Dendritic cell treated with granulocyte-macrophage colony-stimulating factor and Interleukin-4, amounts not matched to agents 40 ng/mL and 50 ng/mL, for 4 days (primary cell): ENCODE data around the gene MMEL1.
"Not testable (repeated sequence)": the region's sequence is repeated elsewhere in the genome, so short reads cannot be mapped to it uniquely, and the experiment has no call there.

Experiments
- H3K27ac Mint-ChIP-seq: one replicate; pipeline ENCODE4 v1.8.0; 2022; ENCODE audit warnings: mild to moderate bottlenecking, mixed read lengths
- H3K27me3 Mint-ChIP-seq: one replicate; pipeline ENCODE4 v1.8.0; 2022; ENCODE audit warnings: mild to moderate bottlenecking, mixed read lengths
- H3K36me3 Mint-ChIP-seq: one replicate; pipeline ENCODE4 v1.8.0; 2022; ENCODE audit warnings: low read depth, mixed read lengths
- H3K4me1 Mint-ChIP-seq: one replicate; pipeline ENCODE4 v1.8.0; 2022; ENCODE audit warnings: low read depth, mixed read lengths
- H3K4me3 Mint-ChIP-seq: one replicate; pipeline ENCODE4 v1.8.0; 2022; ENCODE audit warnings: mild to moderate bottlenecking, moderate library complexity, mixed read lengths
- H3K9me3 Mint-ChIP-seq: one replicate; pipeline ENCODE4 v1.8.0; 2022; ENCODE audit warnings: mixed read lengths
- intact Hi-C: fragments of 100-400 bp; cut with micrococcal nuclease; formaldehyde crosslinking; loops from one replicate; pipeline ENCODE4 v1.15.0; 2022

The MMEL1 gene

GRCh38 chr1:2628191-2628932, 4.5 kb downstream of the MMEL1 start:
- H3K4me3 Mint-ChIP-seq, result no peak overlapping the region
- H3K27ac Mint-ChIP-seq, result no peak overlapping the region
- intact Hi-C loops, result no loop called here
- peaks cover 7% of the 10 kb centered on the region for H3K4me1 Mint-ChIP-seq
- no peaks in the 10 kb centered on the region for H3K36me3 Mint-ChIP-seq
- peaks cover 75% of the 10 kb centered on the region for H3K27me3 Mint-ChIP-seq
- H3K9me3 Mint-ChIP-seq, result peaks cover 10% of the 10 kb centered on the region

- peaks cover 79% of the 10 kb centered on the region for H3K27me3 Mint-ChIP-seq
- peaks cover 10% of the 10 kb centered on the region for H3K9me3 Mint-ChIP-seq
- intact Hi-C loops, result no loop called here
- H3K4me3 Mint-ChIP-seq, result no peak overlapping the region
- H3K4me1 Mint-ChIP-seq, result peaks cover 1% of the 10 kb centered on the region
- H3K36me3 Mint-ChIP-seq, result no peaks in the 10 kb centered on the region
- no peak overlapping the region for H3K27ac Mint-ChIP-seq
Measured at GRCh38 chr1:2627746-2628145, 5.1 kb downstream of the MMEL1 start.

DNA sequence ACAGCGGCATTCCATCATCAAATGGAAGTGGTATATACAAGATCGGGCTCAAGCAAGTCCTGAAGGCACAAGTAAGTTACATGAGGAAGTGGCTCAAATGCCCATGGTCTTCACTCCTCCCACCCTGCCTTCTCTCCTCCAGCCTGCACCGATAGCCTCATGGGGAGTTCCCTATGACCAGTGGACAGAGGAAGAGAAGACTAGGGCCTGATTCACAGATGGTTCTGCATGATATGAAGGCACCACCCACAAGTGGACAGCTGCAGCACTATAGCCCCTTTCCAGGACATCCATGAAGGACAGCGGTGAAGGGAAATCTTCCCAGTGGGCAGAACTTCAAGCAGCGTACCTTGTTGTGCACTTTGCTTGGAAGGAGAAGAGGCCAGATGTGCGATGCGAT, 7.1 kb downstream of the MMEL1 start:
- H3K9me3 Mint-ChIP-seq, H3K27ac Mint-ChIP-seq, H3K4me3 Mint-ChIP-seq, H3K4me1 Mint-ChIP-seq, intact Hi-C loops, H3K36me3 Mint-ChIP-seq: not testable (repeated sequence)
- H3K27me3 Mint-ChIP-seq, result peaks cover 78% of the 10 kb centered on the region

GRCh38 chr1:2625311-2625710, 7.5 kb downstream of the MMEL1 start:
- Mint-ChIP-seq H3K9me3 (peaks cover 4% of the 10 kb centered on the region), H3K27ac (no peak overlapping the region), H3K4me3 (no peak overlapping the region), H3K27me3 (peaks cover 76% of the 10 kb centered on the region), H3K4me1 (no peaks in the 10 kb centered on the region), H3K36me3 (no peaks in the 10 kb centered on the region)
- intact Hi-C loops, result no loop called here

- no peak overlapping the region for H3K27ac Mint-ChIP-seq
- H3K36me3 Mint-ChIP-seq, result no peaks in the 10 kb centered on the region
- intact Hi-C loops, result no loop called here
- H3K4me1 Mint-ChIP-seq, result no peaks in the 10 kb centered on the region
- H3K4me3 Mint-ChIP-seq, result no peak overlapping the region
- H3K9me3 Mint-ChIP-seq, result no peaks in the 10 kb centered on the region
- peaks cover 73% of the 10 kb centered on the region for H3K27me3 Mint-ChIP-seq
Measured at GRCh38 chr1:2624735-2625300, 8.0 kb downstream of the MMEL1 start.

DNA sequence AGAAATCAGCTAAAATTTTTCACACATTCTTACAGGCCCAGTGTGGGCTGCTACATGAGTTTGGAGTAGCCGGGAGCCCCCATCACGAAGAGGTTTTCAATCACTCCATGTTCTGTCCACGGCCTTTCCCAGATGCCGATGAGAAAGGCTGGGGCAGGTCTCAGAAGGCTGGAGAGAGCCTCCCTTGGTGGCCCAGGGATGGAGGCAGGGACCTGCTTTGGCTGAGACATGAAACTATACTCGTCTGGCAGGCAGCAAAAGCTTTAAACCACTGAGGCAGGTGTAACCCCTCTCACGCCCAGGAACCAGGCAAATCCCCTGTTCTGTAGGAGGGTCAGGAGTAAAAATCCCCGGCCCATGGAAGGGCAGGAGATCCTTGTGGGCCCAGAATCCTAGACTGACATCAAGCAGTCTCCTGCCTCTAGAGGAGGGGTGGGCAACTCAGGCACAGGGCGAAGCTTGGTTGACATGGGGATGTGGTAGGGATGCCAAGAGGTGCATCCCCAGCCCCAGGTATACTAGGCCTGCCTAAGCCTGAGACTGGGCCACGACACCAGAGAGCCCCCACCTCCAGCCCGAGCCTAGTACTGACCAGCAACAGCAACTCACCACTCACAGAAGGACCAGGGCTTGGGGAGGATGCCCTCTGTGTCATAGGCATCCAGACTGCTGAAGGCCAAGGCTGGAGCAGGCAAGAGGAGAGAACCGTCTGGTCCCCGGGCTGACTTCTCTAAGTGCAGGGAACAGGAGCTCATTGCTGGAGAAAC, 9.1 kb downstream of the MMEL1 start:
- H3K27me3 Mint-ChIP-seq, result peaks cover 69% of the 10 kb centered on the region
- intact Hi-C loops, result no loop called here

DNA sequence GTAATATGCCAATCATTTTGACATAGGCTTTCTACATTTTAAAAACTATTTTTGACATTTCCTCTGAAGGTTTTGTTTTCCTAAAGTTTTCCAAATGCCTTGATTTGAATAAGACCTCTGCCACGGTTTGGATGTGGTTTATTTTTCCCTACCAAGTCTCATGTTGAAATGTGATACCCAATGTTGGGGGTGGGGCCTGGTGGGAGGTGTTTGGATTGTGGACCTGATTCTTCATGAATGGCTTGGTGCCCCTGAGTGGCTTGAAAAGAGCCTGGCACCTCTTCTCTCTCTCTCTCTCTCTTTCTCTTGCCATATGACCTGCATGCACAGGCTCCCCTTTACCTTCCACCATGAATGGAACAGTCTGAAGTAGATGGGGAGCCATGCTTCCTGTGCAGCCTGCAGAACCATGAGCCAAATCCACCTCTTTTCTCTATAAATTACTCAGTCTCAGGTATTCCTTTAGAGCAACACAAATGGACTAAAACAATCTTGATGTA, 14.8 kb downstream of the MMEL1 start:
- no peak overlapping the region for H3K4me3 Mint-ChIP-seq
- no peak overlapping the region for H3K27ac Mint-ChIP-seq
- H3K27me3 Mint-ChIP-seq, result peaks cover 45% of the 10 kb centered on the region
- intact Hi-C loops, result no loop called here
- H3K4me1 Mint-ChIP-seq, result peaks cover 5% of the 10 kb centered on the region
- no peaks in the 10 kb centered on the region for H3K36me3 Mint-ChIP-seq
- H3K9me3 Mint-ChIP-seq, result peaks cover 28% of the 10 kb centered on the region

More for the DNA sequence above, 9.1 kb downstream of the MMEL1 start:
- Mint-ChIP-seq H3K27ac (no peak overlapping the region), H3K36me3 (no peaks in the 10 kb centered on the region), H3K4me1 (no peaks in the 10 kb centered on the region), H3K4me3 (no peak overlapping the region), H3K9me3 (no peaks in the 10 kb centered on the region)

DNA sequence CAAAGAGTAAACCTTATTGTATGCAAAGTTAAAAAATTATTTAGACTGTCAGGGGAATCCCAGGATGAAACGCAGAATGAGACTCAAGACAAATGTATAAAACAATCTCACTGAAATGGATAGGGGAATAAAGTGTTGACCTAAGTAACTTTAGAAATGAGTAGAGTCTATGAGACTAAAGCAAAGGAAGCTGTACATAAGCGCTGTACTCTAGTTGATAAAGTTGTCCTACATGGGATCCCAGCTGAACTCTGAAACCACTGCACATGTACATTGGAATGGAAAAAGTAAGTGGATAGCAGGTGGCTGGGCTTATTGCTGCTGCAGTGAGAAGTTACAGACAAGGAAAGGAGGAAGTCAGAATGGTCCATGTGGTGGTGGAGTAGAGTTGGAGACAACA, 18.7 kb downstream of the MMEL1 start:
- Mint-ChIP-seq H3K36me3 (no peaks in the 10 kb centered on the region), H3K4me1 (peaks cover 5% of the 10 kb centered on the region), H3K27me3 (peaks cover 34% of the 10 kb centered on the region), H3K27ac (no peak overlapping the region), H3K9me3 (peaks cover 28% of the 10 kb centered on the region), H3K4me3 (no peak overlapping the region)
- intact Hi-C loops, result no loop called here

- Mint-ChIP-seq H3K27me3 (peaks cover 31% of the 10 kb centered on the region), H3K4me1 (no peaks in the 10 kb centered on the region), H3K27ac (no peak overlapping the region), H3K4me3 (no peak overlapping the region), H3K9me3 (peaks cover 28% of the 10 kb centered on the region), H3K36me3 (no peaks in the 10 kb centered on the region)
- intact Hi-C loops, result no loop called here
Measured at GRCh38 chr1:2612591-2613365, 20.0 kb downstream of the MMEL1 start.

DNA sequence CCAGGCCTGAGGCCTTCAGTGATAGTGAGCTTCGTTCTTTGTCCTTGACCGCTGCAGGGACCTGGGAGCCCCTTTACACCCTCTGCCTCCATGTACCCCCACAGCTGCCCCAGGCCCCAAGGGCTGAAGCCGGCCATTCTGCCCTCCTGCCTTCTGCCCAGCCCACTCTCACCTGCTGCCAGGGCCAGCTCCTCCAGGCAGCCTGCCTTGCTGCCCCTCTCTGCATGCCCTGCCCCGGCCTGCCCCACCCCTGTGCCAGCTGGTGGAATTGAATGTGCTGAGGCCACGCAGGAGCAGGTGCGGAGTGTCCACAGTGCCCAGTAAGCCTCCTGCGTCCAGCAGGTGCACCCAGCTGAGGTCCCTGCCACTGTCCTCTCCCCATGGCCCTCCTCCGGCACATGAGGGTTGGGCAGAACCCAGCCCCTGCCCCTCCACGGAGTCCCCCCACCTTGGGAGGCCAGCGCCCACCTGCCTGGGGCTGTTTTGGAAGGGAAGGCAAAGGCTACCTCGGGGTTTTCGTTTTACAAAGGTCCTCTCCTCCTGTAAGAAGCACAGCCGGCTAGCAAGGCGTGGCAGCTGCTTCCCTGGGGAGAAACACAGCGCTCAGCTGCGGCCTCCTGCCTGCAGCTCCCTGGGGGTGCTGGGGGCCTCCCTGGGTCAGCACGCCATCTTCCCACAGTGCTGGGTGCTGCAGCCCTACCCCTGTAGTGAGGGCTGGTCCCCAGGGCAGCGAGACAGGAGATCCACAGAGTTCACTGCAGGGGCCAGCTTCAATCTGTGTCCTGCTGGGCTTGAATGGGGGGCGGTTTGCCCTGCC, 21.0 kb downstream of the MMEL1 start:
- H3K9me3 Mint-ChIP-seq, result peaks cover 28% of the 10 kb centered on the region
- no peak overlapping the region for H3K27ac Mint-ChIP-seq
- no peaks in the 10 kb centered on the region for H3K36me3 Mint-ChIP-seq
- intact Hi-C loops, result no loop called here
- no peak overlapping the region for H3K4me3 Mint-ChIP-seq
- H3K4me1 Mint-ChIP-seq, result no peaks in the 10 kb centered on the region
- peaks cover 31% of the 10 kb centered on the region for H3K27me3 Mint-ChIP-seq

DNA sequence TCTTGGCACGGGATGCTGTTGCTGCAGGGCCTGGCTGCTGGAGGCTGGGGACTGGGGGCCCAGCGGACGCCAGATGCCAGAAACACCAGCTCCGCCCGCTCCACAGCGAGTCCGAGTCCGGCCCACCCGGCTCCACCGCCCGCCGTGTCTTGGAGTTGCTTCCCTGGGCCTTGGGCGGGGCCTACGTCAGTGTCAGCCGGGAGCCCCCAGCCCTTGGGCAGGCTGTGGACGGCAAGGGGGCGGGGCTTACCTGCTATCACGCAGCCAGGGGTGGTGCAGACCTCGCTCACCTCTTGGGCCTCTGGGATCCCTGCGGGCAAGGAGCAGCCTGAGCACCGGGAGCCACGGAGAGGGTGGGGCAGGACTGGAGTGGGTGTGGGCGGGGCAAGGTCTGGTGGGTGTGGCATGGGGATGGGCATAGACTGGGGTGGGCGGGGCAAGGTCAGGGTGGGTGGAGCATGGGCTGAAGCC, 21.8 kb downstream of the MMEL1 start:
- intact Hi-C loops, result no loop called here
- Mint-ChIP-seq H3K27ac (no peak overlapping the region), H3K4me3 (peak overlapping the region; percentile 51), H3K4me1 (no peaks in the 10 kb centered on the region), H3K36me3 (no peaks in the 10 kb centered on the region), H3K27me3 (peaks cover 28% of the 10 kb centered on the region), H3K9me3 (peaks cover 23% of the 10 kb centered on the region)

DNA sequence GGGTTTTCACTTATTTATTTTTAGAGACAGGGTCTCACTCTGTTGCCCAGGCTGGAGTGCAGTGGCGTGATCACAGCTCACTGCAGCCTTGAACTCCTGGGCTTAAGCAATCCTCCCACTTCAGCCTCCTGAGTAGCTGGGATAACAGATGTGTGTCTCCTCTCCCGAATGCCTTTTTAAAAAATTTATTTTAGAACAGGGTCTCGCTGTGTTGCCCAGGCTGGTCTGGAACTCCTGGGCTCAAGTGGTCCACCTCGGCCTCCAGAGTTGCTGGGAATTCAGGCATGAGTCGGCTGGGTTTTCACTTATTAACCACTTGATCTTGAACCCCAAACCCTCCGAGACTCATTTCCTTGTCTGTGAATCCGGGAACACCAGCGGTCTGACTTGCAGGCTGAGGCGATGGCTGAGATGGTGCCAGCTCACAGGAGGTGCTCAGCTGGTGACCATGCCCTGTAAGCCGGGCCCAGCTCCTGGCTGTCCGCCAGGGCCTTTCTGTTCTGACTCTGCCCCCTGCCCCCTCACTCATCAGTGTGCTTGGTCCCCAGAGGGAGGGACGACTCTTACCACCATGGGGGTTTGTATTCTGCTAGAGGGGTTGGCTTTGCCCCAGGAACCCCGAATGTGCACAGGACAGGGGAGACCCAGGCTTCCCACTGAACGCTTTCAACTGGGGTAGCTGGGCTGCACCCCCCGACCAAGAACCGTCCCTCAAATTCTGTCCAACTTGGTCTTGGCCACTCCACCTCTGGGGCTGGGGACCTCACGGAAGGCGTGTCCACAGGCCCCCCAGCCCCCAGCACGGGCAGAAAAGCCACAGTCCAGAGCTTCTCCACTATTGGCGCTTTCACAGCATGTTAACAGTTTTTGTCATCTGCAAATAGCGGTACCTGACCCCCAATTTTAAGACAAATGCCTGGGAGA, 22.5 kb downstream of the MMEL1 start:
- no peak overlapping the region for H3K4me3 Mint-ChIP-seq
- peaks cover 15% of the 10 kb centered on the region for H3K9me3 Mint-ChIP-seq
- intact Hi-C loops, result no loop called here
- peaks cover 28% of the 10 kb centered on the region for H3K27me3 Mint-ChIP-seq
- H3K4me1 Mint-ChIP-seq, result no peaks in the 10 kb centered on the region
- no peak overlapping the region for H3K27ac Mint-ChIP-seq
- no peaks in the 10 kb centered on the region for H3K36me3 Mint-ChIP-seq
